ENCODE measurements around the gene CHST15.

Gene CHST15

GRCh38 chr10:124022066-124022465 is 71.3 kb downstream of the CHST15 start:
- Histone ChIP-seq H3K36me3 (ENCODE audit: control insufficient read depth, low read length) (peaks cover 46% of the 10 kb centered on the region), H3K27me3 (ENCODE audit: control insufficient read depth, low read length) (no peaks in the 10 kb centered on the region), H4K20me1 (ENCODE audit: control insufficient read depth, insufficient read depth, low read depth, low read length) (no peaks in the 10 kb centered on the region)

GRCh38 chr10:124020981-124021815 is 72.2 kb downstream of the CHST15 start:
- Histone ChIP-seq H3K27me3 (ENCODE audit: control insufficient read depth, low read length) (no peaks in the 10 kb centered on the region), H3K4me3 (ENCODE audit: low read length) (no peak overlapping the region), H3K9me3 (ENCODE audit: control insufficient read depth, insufficient read depth, low read length) (no peaks in the 10 kb centered on the region), H3K4me2 (ENCODE audit: low read length) (no peak overlapping the region), H3K36me3 (ENCODE audit: control insufficient read depth, low read length) (peaks cover 53% of the 10 kb centered on the region), H3K9me2 (replicated peaks; ENCODE audit: control insufficient read depth, low read length) (no peaks in the 10 kb centered on the region), H3K79me2 (ENCODE audit: control insufficient read depth, low read length) (no peaks in the 10 kb centered on the region), H4K20me1 (ENCODE audit: control insufficient read depth, insufficient read depth, low read depth, low read length) (no peaks in the 10 kb centered on the region), H3K4me1 (ENCODE audit: control insufficient read depth, low read length) (peaks cover 4% of the 10 kb centered on the region), H3F3A (ENCODE audit: control insufficient read depth, insufficient read depth) (no peaks in the 10 kb centered on the region), H3K27ac (ENCODE audit: low read depth, low read length) (no peak overlapping the region)
- TF ChIP-seq EZH2phosphoT487 (IDR thresholded peaks at IDR 0.05; ENCODE audit: borderline replicate concordance, low read length) = no peak
- no peak for TF ChIP-seq CTCF (IDR thresholded peaks at IDR 0.05; ENCODE audit: low read depth, low read length, poor library complexity, severe bottlenecking)

More at GRCh38 chr10:124022066-124022465, 71.3 kb downstream of the CHST15 start:
- peaks cover 4% of the 10 kb centered on the region for H3K4me1 ChIP-seq (ENCODE audit: control insufficient read depth, low read length)
- no peaks in the 10 kb centered on the region for H3K9me2 ChIP-seq (replicated peaks; ENCODE audit: control insufficient read depth, low read length)
- no peaks in the 10 kb centered on the region for H3K9me3 ChIP-seq (ENCODE audit: control insufficient read depth, insufficient read depth, low read length)
- H3K79me2 ChIP-seq (ENCODE audit: control insufficient read depth, low read length) = no peaks in the 10 kb centered on the region
- TF ChIP-seq CTCF (IDR thresholded peaks at IDR 0.05; ENCODE audit: low read depth, low read length, poor library complexity, severe bottlenecking) (no peak), EZH2phosphoT487 (IDR thresholded peaks at IDR 0.05; ENCODE audit: borderline replicate concordance, low read length) (no peak)
- no peak overlapping the region for H3K27ac ChIP-seq (ENCODE audit: low read depth, low read length)
- H3K4me3 ChIP-seq (ENCODE audit: low read length) = no peak overlapping the region
- H3F3A ChIP-seq (ENCODE audit: control insufficient read depth, insufficient read depth) = no peaks in the 10 kb centered on the region
- H3K4me2 ChIP-seq (ENCODE audit: low read length) = no peak overlapping the region

GRCh38 chr10:124019886-124020797 is 73.3 kb downstream of the CHST15 start:
- Histone ChIP-seq H3K27ac (ENCODE audit: low read depth, low read length) (no peak overlapping the region), H3F3A (ENCODE audit: control insufficient read depth, insufficient read depth) (no peaks in the 10 kb centered on the region), H3K4me1 (ENCODE audit: control insufficient read depth, low read length) (peaks cover under 1% of the 10 kb centered on the region), H3K9me2 (replicated peaks; ENCODE audit: control insufficient read depth, low read length) (no peaks in the 10 kb centered on the region), H3K79me2 (ENCODE audit: control insufficient read depth, low read length) (no peaks in the 10 kb centered on the region), H3K27me3 (ENCODE audit: control insufficient read depth, low read length) (no peaks in the 10 kb centered on the region), H3K36me3 (ENCODE audit: control insufficient read depth, low read length) (peaks cover 51% of the 10 kb centered on the region), H3K4me2 (ENCODE audit: low read length) (no peak overlapping the region), H3K4me3 (ENCODE audit: low read length) (no peak overlapping the region), H3K9me3 (ENCODE audit: control insufficient read depth, insufficient read depth, low read length) (no peaks in the 10 kb centered on the region), H4K20me1 (ENCODE audit: control insufficient read depth, insufficient read depth, low read depth, low read length) (no peaks in the 10 kb centered on the region)
- no peak for TF ChIP-seq EZH2phosphoT487 (IDR thresholded peaks at IDR 0.05; ENCODE audit: borderline replicate concordance, low read length)
- TF ChIP-seq CTCF (IDR thresholded peaks at IDR 0.05; ENCODE audit: low read depth, low read length, poor library complexity, severe bottlenecking) = no peak
